ENCODE results near the gene KRTAP12-3.

- TF ChIP-seq CTCF (IDR thresholded peaks at IDR 0.05 in 8 of 11, conservative IDR thresholded peaks at IDR 0.05 in 3 of 11) (no peak), POLR2A (IDR thresholded peaks at IDR 0.05) (no peak), POLR2AphosphoS5 (IDR thresholded peaks at IDR 0.05) (no peak)
Observed at GRCh38 chr21:44677881-44678280, 20.1 kb downstream of the KRTAP12-3 start.
